SK-N-SH (cell line): ENCODE measurements around the gene SHISA5. TPM values are rescaled to one million over a fixed set of nuclear protein-coding genes. Genes with fewer than 3 reads are reported as not detected.
A peak's percentile ranks its signal among the peaks of the same experiment; 100 is the strongest.

Experiments used
- CTCF ChIA-PET: fragments of 300-600, 350-600 bp; formaldehyde crosslinking; extraction: SDS; loops from one replicate; lab custom pipeline; 2021; lab: Yijun Ruan, JAX
- POLR2A ChIA-PET: fragments of 350-600 bp; sonication (Branson Sonifier 250); formaldehyde crosslinking; extraction: SDS; loops from one replicate; lab custom pipeline; 2020; ENCODE audit warnings: antibody characterized with exemption, inconsistent platforms; lab: Yijun Ruan, JAX
- DNase-seq: peaks from one replicate; pipeline ENCODE4 v3.0.0; 2012
- H2AFZ ChIP-seq: fragments of 200-600 bp; sonication (generic); 2 replicates; pipeline ENCODE4 v1.8.1; 2016; ENCODE audit warnings: antibody characterized with exemption, mild to moderate bottlenecking, low read depth
- H3F3A ChIP-seq: fragments of 200-600 bp; sonication (generic); replicated peaks from 2 replicates; pipeline ENCODE3; 2016; ENCODE audit warnings: antibody characterized with exemption, mild to moderate bottlenecking; ENCODE audit not compliant: insufficient read depth
- H3K27ac ChIP-seq, 2 experiments: fragments of 200-500 bp in 1 of 2; fragments of 200-600 bp in 1 of 2; sonication (Bioruptor generic) in 1 of 2; sonication (generic), shearing (Covaris generic) in 1 of 2; 2 replicates each; pipeline versions ENCODE4 v1.5.1 to v1.6.1; 2014 to 2016; ENCODE audit warnings: low read depth in 2 of 2, inconsistent platforms in 1 of 2, low read length in 1 of 2, mild to moderate bottlenecking in 1 of 2, mixed read lengths in 1 of 2
- H3K27me3 ChIP-seq: fragments of 200-600 bp; sonication (generic), shearing (Covaris generic); 2 replicates; pipeline ENCODE4 v1.6.1; 2016; ENCODE audit warnings: mixed run types; ENCODE audit not compliant: insufficient read depth
- H3K36me3 ChIP-seq, 2 experiments: fragments of 200-500 bp in 1 of 2; fragments of 200-600 bp in 1 of 2; sonication (Bioruptor generic) in 1 of 2; sonication (generic) in 1 of 2; replicated peaks in 1 of 2; 2 replicates each; pipeline versions ENCODE3 to v1.5.1; 2014 to 2016; ENCODE audit warnings: low read length in 1 of 2, mild to moderate bottlenecking in 1 of 2; ENCODE audit not compliant: insufficient read depth in 2 of 2, control insufficient read depth in 1 of 2
- H3K4me1 ChIP-seq, 2 experiments: fragments of 200-500 bp in 1 of 2; fragments of 200-600 bp in 1 of 2; sonication (Bioruptor generic) in 1 of 2; sonication (generic), shearing (Covaris generic) in 1 of 2; 2 replicates each; pipeline versions ENCODE4 v1.5.1 to v1.6.1; 2014 to 2016; ENCODE audit warnings: low read depth in 1 of 2, low read length in 1 of 2, mixed run types in 1 of 2; ENCODE audit not compliant: insufficient read depth in 2 of 2, control insufficient read depth in 1 of 2
- H3K4me2 ChIP-seq: fragments of 200-600 bp; sonication (generic), shearing (Covaris generic); 2 replicates; pipeline ENCODE4 v1.6.1; 2017; ENCODE audit warnings: mixed run types
- H3K4me3 ChIP-seq, 2 experiments: fragments of 200-500 bp in 1 of 2; fragments of 200-600 bp in 1 of 2; sonication (Bioruptor generic) in 1 of 2; sonication (generic), shearing (Covaris generic) in 1 of 2; 2 replicates each; pipeline versions ENCODE4 v1.5.1 to v1.8.1; 2014 to 2016; ENCODE audit warnings: low read depth in 2 of 2, inconsistent platforms in 1 of 2, low read length in 1 of 2, mild to moderate bottlenecking in 1 of 2, mixed read lengths in 1 of 2, moderate library complexity in 1 of 2
- H3K79me2 ChIP-seq: fragments of 200-600 bp; sonication (generic); 2 replicates; pipeline ENCODE4 v1.8.1; 2017; ENCODE audit warnings: mild to moderate bottlenecking; ENCODE audit not compliant: insufficient read depth
- H3K9ac ChIP-seq: fragments of 200-600 bp; sonication (generic); 2 replicates; pipeline ENCODE4 v1.6.1; 2017; ENCODE audit warnings: mixed run types
- H3K9me2 ChIP-seq: fragments of 200-600 bp; sonication (generic); 2 replicates; pipeline ENCODE4 v1.6.1; 2017; ENCODE audit warnings: mixed run types
- H3K9me3 ChIP-seq: fragments of 200-600 bp; sonication (generic); 2 replicates; pipeline ENCODE4 v1.6.1; 2017; ENCODE audit warnings: mixed run types, mild to moderate bottlenecking, moderate library complexity
- H4K20me1 ChIP-seq: fragments of 200-600 bp; sonication (generic); 2 replicates; pipeline ENCODE4 v1.6.1; 2017; ENCODE audit warnings: mild to moderate bottlenecking, mixed run types; ENCODE audit not compliant: insufficient read depth
- EZH2phosphoT487 ChIP-seq: fragments of 200-600 bp; sonication (generic); IDR thresholded peaks from 2 replicates; pipeline ENCODE4 v1.6.1; 2017; ENCODE audit warnings: low read depth, mixed run types, mild to moderate bottlenecking, antibody characterized with exemption, moderate library complexity, borderline replicate concordance
- FOSL2 ChIP-seq: IDR thresholded peaks from 2 replicates; pipeline ENCODE4 v1.4.0; 2012; ENCODE audit warnings: low read depth, mild to moderate bottlenecking, moderate library complexity, borderline replicate concordance
- GATA2 ChIP-seq: sonication (generic); formaldehyde crosslinking; IDR thresholded peaks from 2 replicates; pipeline ENCODE4 v1.5.0; 2020; ENCODE audit warnings: mild to moderate bottlenecking, missing genetic modification reagents
- JUND ChIP-seq: IDR thresholded peaks from 2 replicates; pipeline ENCODE4 v1.4.0; 2012
- MEF2A ChIP-seq: IDR thresholded peaks from 2 replicates; pipeline ENCODE4 v1.4.0; 2012; ENCODE audit warnings: low read depth, borderline replicate concordance
- RCOR1 ChIP-seq: fragments of 150-350 bp; IDR thresholded peaks from 2 replicates; pipeline ENCODE4 v1.6.1; 2017; ENCODE audit warnings: antibody characterized with exemption, low read length
- TAF1 ChIP-seq: IDR thresholded peaks from 2 replicates; pipeline ENCODE4 v1.6.1; 2012; ENCODE audit warnings: low read depth, mild to moderate bottlenecking, low read length, moderate library complexity, borderline replicate concordance
- TCF12 ChIP-seq: IDR thresholded peaks from 2 replicates; pipeline ENCODE4 v1.4.0; 2012
- TEAD4 ChIP-seq: IDR thresholded peaks from 2 replicates; pipeline ENCODE4 v1.4.0; 2012; ENCODE audit warnings: mild to moderate bottlenecking, borderline replicate concordance; ENCODE audit not compliant: insufficient read depth
- WGBS: methylation state at CpG from one replicate; pipeline ENCODE4 v1.1.6; 2017; ENCODE audit warnings: low lambda C conversion rate; 5-methylcytosine and 5-hydroxymethylcytosine counted together
- polyA plus RNA-seq, 3 experiments: library from polyadenylated mRNA; depleted of rRNA; stranded (reverse); fragments of >200 nt; gene quantifications; 2 replicates each; pipeline ENCODE4 v1.2.3, GENCODE V29; 2012
- TF ChIP-seq, protein P1 (sequence below): fragments of 150-350 bp; IDR thresholded peaks from 2 replicates; pipeline ENCODE4 v1.6.1; 2016; ENCODE audit warnings: mild to moderate bottlenecking, low read depth, low read length
- TF ChIP-seq, protein P2 (sequence below): IDR thresholded peaks from 2 replicates; pipeline ENCODE4 v1.6.1; 2012; ENCODE audit warnings: mild to moderate bottlenecking, low read depth, low read length, moderate library complexity
- TF ChIP-seq, protein P3 (sequence below): IDR thresholded peaks from 2 replicates; pipeline ENCODE4 v1.4.0; 2012; ENCODE audit warnings: low read depth, borderline replicate concordance
- TF ChIP-seq, protein P4 (sequence below): IDR thresholded peaks from 2 replicates; pipeline ENCODE4 v1.4.0; 2012; ENCODE audit warnings: low read depth
- TF ChIP-seq, protein P5 (sequence below): IDR thresholded peaks from 2 replicates; pipeline ENCODE4; 2012
- TF ChIP-seq, protein P6 (sequence below): fragments of 150-350 bp; IDR thresholded peaks from 2 replicates; pipeline ENCODE4 v1.6.1; 2017; ENCODE audit warnings: antibody characterized with exemption, low read length, low read depth, borderline replicate concordance

SHISA5 gene
- polyA plus RNA-seq, 1 of the 3 experiments (the other 2 are of a cell fraction) = 194 TPM

DNA sequence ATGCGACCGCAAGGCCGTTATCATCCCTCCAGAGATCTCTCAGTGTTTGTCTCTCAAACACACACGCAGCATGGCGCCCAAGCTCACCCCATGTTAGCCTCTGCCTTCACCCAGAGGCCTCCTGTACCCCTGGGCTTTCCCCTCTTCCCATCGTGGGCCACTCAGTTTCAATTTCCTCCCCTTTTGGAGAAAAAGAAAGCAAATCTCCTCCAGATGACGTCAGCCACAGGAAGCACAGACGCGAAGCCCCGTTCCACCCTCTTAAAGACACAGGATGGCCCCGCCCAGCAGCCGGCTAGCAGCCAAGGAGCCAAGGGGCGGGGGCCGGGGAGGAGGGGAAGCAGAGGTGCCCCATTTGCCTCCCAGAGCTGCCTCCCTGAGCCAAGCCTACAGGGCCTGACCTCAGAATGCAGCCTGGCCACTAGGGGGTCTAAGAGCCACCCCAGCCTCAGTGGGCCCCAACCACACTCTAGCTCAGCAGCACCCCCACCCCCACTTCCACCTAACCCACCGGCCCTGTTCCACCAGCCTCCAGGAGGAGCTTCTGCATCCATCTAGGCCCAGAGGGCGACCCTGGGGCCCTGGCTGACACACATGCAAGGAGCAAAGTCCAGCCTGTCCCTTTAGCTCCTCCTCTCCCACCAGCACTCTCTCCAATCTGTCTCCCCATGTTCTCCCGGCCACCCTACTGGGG lies 30.9 kb downstream of the SHISA5 start (continued):
- TF ChIP-seq TEAD4 (no peak), TAF1 (no peak), EZH2phosphoT487 (no peak), TCF12 (no peak; the same call in 1 of the 2 replicates), GATA2 (no peak)
- TF ChIP-seq, protein P1, sequence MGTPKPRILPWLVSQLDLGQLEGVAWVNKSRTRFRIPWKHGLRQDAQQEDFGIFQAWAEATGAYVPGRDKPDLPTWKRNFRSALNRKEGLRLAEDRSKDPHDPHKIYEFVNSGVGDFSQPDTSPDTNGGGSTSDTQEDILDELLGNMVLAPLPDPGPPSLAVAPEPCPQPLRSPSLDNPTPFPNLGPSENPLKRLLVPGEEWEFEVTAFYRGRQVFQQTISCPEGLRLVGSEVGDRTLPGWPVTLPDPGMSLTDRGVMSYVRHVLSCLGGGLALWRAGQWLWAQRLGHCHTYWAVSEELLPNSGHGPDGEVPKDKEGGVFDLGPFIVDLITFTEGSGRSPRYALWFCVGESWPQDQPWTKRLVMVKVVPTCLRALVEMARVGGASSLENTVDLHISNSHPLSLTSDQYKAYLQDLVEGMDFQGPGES = no peak
- TF ChIP-seq, protein P2, sequence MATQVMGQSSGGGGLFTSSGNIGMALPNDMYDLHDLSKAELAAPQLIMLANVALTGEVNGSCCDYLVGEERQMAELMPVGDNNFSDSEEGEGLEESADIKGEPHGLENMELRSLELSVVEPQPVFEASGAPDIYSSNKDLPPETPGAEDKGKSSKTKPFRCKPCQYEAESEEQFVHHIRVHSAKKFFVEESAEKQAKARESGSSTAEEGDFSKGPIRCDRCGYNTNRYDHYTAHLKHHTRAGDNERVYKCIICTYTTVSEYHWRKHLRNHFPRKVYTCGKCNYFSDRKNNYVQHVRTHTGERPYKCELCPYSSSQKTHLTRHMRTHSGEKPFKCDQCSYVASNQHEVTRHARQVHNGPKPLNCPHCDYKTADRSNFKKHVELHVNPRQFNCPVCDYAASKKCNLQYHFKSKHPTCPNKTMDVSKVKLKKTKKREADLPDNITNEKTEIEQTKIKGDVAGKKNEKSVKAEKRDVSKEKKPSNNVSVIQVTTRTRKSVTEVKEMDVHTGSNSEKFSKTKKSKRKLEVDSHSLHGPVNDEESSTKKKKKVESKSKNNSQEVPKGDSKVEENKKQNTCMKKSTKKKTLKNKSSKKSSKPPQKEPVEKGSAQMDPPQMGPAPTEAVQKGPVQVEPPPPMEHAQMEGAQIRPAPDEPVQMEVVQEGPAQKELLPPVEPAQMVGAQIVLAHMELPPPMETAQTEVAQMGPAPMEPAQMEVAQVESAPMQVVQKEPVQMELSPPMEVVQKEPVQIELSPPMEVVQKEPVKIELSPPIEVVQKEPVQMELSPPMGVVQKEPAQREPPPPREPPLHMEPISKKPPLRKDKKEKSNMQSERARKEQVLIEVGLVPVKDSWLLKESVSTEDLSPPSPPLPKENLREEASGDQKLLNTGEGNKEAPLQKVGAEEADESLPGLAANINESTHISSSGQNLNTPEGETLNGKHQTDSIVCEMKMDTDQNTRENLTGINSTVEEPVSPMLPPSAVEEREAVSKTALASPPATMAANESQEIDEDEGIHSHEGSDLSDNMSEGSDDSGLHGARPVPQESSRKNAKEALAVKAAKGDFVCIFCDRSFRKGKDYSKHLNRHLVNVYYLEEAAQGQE = no peak
- TF ChIP-seq, protein P3, sequence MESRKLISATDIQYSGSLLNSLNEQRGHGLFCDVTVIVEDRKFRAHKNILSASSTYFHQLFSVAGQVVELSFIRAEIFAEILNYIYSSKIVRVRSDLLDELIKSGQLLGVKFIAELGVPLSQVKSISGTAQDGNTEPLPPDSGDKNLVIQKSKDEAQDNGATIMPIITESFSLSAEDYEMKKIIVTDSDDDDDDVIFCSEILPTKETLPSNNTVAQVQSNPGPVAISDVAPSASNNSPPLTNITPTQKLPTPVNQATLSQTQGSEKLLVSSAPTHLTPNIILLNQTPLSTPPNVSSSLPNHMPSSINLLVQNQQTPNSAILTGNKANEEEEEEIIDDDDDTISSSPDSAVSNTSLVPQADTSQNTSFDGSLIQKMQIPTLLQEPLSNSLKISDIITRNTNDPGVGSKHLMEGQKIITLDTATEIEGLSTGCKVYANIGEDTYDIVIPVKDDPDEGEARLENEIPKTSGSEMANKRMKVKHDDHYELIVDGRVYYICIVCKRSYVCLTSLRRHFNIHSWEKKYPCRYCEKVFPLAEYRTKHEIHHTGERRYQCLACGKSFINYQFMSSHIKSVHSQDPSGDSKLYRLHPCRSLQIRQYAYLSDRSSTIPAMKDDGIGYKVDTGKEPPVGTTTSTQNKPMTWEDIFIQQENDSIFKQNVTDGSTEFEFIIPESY = no peak
- TF ChIP-seq, protein P4, sequence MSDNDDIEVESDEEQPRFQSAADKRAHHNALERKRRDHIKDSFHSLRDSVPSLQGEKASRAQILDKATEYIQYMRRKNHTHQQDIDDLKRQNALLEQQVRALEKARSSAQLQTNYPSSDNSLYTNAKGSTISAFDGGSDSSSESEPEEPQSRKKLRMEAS = no peak; the same call in none of the 2 replicates
- TF ChIP-seq, protein P5, sequence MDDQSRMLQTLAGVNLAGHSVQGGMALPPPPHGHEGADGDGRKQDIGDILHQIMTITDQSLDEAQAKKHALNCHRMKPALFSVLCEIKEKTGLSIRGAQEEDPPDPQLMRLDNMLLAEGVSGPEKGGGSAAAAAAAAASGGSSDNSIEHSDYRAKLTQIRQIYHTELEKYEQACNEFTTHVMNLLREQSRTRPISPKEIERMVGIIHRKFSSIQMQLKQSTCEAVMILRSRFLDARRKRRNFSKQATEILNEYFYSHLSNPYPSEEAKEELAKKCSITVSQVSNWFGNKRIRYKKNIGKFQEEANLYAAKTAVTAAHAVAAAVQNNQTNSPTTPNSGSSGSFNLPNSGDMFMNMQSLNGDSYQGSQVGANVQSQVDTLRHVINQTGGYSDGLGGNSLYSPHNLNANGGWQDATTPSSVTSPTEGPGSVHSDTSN = peak; percentile 30; the same call in 1 of the 2 replicates

DNA sequence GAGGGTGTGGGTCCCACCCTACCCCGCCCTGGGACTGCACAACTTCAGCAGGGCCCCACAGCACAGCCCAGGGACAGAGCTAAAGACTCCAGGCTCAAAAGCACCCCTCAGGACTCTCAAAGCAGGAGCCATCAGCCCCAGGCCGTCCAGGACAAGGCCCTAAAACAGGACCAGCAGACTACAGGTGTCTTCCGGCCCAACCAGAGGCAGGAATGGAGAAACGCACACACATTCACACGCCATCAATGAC lies 31.4 kb downstream of the SHISA5 start:
- DNase-seq = peak; percentile 48
- Histone ChIP-seq H3K27me3 (no peaks in the 10 kb centered on the region), H3K36me3 (peaks cover 0 to 14% of the 10 kb centered on the region in 2 experiments), H3F3A (peaks cover 7% of the 10 kb centered on the region), H3K79me2 (peaks cover 53% of the 10 kb centered on the region), H3K9ac (peak overlapping the region; percentile 79), H3K27ac (peak overlapping the region; percentile 80 to 87), H3K4me1 (peaks cover 0 to 32% of the 10 kb centered on the region in 2 experiments; a peak in 1 of 4 replicates), H4K20me1 (no peaks in the 10 kb centered on the region), H2AFZ (no peak overlapping the region), H3K4me3 (peak overlapping the region; percentile 61 to 65), H3K9me2 (no peaks in the 10 kb centered on the region), H3K4me2 (peak overlapping the region; percentile 82), H3K9me3 (no peaks in the 10 kb centered on the region)
- ChIA-PET POLR2A (interaction anchor here (2.2 kb wide), 1 partner anchor 31 kb away, joined by 9 read pairs; the partner anchor contains the start of gene SHISA5), CTCF (interaction anchor here (0.6 to 6.4 kb wide), 14 partner anchors 10 to 907 kb away, joined by 3 to 27 read pairs (median 5); partner anchors contain the start of gene SHISA5)
- 31% methylated on average over 5 of the region's 5 CpGs for WGBS
- TF ChIP-seq RCOR1 (no peak), MEF2A (no peak), FOSL2 (no peak), GATA2 (no peak), TAF1 (no peak), JUND (no peak)
- TF ChIP-seq, protein P1 = no peak
- TF ChIP-seq, protein P6, sequence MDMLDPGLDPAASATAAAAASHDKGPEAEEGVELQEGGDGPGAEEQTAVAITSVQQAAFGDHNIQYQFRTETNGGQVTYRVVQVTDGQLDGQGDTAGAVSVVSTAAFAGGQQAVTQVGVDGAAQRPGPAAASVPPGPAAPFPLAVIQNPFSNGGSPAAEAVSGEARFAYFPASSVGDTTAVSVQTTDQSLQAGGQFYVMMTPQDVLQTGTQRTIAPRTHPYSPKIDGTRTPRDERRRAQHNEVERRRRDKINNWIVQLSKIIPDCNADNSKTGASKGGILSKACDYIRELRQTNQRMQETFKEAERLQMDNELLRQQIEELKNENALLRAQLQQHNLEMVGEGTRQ = no peak
- TF ChIP-seq, protein P5 = no peak
